ENCODE results near the gene S100B. TPM values are rescaled to one million over a fixed set of nuclear protein-coding genes. Genes with fewer than 3 reads are reported as not detected.
"Not testable (repeated sequence)": the region's sequence is repeated elsewhere in the genome, so short reads cannot be mapped to it uniquely, and the experiment has no call there.

Gene S100B
- total RNA-seq, 1 experiment from 2014 or later, result not detected

DNA sequence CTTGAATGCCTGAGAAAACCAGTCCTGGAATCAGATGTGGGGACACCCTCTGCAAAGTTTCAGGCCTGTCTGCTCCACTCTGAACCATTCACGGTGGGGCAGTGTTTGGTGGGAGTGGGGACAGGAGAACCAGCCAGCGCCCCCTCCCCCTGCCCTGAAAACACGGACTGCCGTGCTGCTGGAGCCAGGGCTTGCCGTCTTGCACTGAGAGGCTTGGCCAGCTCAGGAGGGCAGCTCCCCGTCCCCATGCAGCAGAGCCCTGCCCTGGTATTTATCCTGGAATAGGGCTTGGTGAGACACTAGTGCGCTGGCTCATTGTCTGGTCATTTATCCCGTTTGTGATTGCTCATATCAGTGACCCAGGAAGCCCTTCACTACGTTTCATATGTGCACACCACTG is 3.9 kb downstream of the S100B start:
- DNase-seq (ENCODE audit: low spot score), result no peak

DNA sequence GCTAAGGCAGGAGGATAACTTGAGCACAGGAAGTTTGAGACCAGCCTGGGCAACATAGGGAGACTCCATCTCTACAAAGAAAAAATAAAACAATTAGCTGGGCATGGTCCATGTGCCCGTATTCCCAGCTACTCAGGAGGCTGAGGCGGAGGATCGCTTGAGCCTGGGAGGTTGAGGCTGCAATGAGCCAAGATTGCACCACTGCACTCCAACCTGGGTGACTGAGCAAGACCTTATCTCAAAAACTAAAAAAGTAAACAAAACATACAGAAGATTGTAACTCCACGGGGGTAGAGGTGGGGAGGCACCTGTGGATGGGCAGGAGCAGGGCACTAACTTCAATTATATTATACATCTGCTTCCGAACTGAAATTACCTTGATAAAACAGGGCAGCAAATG is 4.6 kb downstream of the S100B start:
- no peak for DNase-seq (ENCODE audit: low spot score)

DNA sequence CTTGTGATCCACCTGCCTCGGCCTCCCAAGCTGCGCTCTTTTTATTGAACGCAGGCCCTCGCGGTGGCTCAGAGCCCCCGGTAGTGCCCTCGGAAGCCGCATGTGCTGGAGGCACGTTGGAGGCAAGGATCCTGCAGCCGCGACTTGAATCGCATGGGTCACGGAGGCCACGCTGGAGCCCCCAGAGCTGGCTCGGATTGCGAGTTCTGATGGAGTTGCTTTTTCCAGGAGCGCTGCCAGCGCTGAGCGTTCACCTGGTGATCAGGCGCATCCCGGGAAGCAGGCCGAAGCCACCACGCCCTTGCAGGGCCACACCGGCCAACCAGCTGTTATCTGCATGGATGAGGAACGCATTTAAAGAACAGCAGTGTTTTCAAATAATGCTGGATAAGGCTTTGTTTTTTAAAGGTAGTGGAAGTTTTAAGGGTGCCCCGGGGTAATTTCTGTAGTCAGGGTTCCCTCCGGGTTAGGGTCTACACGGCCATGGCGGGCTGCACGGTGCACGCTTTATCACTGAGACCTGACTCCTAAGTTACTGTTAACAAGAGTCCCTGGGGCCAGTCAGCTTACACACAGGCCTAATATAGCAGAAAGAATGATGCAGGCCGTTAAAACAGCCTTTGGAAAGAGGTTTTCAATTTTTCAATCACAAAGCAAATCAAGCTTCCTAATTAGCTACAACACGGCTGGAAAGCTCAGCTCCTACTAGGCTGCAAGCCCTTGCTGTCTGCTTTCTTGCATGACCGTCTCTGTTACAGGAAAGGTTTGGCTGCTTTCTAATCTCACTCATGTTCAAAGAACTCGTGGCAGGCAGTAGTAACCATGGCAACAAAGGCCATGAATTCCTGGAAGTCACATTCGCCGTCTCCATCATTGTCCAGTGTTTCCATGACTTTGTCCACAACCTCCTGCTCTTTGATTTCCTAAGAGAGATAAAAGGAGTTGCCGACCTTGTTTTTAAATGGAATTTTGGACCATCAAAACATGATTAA is 6.0 kb downstream of the S100B start:
- DNase-seq (ENCODE audit: low spot score), result no peak

DNA sequence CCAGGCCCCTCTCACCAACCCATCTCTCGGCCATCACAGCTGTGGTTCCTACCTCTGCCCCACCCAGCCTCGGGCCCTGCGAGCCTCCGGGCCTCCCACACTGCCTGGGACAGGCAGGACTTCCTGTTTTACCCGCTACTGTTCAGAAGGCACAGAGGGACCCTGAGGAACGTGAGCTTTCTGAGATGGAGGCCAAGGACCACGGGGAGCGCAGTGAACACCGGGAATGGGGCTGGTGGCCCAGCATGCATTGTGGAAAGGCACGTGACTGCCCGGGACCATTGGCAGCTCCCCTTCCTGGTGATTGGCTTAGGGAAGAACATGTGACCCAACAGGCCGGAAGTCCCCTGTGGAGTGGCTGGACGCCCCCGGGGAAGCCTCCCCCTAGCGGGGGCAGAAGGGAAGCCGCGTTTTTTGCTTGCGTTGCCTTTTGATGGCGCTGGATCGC is 7.0 kb downstream of the S100B start:
- no peak for DNase-seq (ENCODE audit: low spot score)

DNA sequence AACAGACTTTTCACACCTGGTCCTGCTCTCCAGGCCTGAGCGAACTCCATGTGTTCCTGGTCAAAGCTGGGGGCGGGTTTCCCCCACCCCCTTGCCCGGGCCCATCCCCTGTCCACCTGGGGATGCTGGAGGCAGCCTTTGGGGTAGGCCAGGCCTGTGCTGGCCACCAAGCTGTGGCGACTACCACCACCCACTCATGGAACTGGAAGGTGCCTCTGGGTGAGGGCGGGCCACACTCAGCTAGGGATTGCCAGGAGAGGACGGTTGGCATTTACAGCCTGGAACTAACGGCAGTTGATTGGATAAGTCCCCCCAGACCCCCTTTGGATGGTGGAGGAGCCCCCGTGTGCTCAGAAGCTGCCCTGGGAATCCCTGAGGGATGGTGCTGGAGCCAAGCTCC is 7.9 kb downstream of the S100B start:
- DNase-seq (ENCODE audit: low spot score), result no peak

DNA sequence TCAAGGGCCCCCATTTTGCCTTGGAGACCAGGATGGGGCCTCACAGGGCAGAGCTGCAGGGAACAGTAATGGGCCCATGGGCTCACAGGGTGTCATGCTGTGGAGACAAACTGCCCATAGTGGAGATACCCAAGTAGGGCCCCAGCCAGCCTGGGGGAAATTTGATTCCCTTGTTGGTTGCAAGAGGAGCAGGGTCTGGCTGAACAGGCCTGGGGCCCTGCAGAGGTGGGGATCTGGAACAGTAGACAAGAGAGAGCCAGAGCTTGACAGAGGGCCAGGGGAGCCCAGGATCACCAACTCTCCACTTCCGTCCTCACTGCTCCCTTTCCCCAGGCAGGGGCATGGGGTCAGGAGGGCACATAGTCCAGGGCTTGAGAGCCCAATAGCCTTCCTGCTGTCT is 8.7 kb downstream of the S100B start:
- no peak for DNase-seq (ENCODE audit: low spot score)

DNA sequence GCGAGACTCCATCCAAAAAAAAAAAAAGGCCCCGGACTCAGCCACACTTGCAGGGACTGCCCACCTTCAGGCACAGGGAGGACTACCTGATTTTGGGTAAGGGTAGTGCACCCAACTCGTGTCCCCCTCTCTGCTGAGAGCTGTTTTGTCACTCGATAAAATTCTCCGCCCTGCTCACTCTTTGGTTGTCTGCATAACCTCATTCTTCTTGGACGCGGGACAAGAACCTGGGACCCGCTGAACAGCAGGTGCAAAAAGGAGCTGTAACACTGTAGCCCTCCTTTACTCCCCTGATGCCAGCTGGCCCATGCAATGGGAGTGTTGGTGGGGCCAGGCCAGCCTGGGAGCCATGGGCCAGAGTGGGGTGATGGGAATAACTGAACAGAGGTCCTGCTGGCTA is 10.6 kb downstream of the S100B start:
- no peak for DNase-seq (ENCODE audit: low spot score)

DNA sequence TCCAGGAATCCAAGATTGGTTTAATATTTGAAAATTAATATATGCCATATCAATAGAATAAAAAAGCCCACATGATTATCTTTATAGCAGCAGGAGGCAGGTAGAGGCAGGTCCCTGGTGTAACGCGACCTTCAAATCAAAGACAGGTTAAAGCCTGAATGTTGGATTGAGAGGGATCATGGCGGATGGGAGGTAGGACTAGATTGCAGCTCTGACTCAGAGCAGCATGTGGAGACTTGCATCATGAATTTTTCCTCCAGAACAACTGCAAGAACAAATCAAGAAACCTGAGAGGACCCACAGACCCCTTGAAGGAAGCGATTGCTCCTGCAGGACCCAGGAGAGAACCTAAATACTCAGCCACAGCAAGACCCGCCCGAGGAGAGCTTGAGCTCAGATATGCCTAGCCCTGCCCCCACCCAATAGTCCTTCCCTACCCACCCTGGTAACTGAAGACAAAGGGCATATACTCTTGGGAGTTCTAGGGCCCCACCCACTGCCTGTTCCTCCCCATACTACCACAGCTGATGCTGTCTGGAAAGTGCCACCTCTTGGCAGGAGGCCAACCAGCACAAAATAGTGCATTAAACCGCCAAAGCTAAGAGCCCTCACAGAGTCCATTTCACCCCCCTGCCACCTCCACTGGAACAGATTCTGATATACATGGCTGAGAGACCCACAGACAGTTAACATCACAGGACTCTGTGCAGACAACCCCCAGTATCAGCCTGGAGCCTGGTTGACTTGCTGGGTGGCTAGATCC is 19.5 kb downstream of the S100B start:
- no peak for DNase-seq (ENCODE audit: low spot score)

DNA sequence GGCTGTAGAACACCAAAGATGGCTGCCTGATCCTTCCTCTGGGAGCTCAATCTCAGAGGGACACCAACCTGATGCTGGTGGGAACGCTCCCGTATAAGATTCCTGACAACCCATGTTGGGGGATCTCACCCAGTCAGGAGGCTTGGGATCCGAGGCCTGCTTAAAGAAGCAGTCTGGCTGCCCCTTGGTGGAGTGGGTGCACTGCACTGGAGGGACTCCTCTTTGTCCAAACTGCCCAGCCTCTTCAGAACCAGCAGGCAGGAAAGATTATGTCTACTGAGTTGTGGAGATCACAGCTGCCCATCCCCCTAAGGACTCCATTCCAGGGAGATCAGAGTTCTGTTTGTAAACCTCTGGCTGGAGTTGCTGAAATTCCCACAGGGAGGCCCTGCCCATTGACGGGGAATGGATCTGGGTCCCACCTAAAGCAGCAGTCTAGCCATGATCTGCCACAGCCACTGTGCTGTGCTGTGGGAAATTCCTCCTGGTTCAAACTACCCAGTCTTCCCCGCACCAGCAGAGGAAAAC is 23.0 kb downstream of the S100B start:
- no peak for DNase-seq (ENCODE audit: low spot score)

DNA sequence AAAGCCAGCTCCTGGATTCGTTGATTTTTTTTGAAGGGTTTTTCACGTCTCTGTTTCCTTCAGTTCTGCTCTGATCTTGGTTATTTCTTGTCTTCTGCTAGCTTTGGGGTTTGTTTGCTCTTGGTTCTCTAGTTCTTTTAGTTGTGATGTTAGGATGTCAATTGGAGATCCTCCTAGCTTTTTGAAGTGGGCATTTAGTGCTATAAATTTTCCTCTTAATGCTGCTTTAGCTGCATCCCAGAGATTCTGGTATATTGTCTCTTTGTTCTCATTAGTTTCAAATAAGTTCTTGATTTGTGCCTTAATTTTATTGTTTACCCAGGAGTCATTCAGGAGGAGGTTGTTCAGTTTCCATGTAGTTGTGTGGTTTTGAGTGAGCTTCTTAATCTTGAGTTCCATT is 25.5 kb downstream of the S100B start:
- DNase-seq (ENCODE audit: low spot score), result not testable (repeated sequence)

DNA sequence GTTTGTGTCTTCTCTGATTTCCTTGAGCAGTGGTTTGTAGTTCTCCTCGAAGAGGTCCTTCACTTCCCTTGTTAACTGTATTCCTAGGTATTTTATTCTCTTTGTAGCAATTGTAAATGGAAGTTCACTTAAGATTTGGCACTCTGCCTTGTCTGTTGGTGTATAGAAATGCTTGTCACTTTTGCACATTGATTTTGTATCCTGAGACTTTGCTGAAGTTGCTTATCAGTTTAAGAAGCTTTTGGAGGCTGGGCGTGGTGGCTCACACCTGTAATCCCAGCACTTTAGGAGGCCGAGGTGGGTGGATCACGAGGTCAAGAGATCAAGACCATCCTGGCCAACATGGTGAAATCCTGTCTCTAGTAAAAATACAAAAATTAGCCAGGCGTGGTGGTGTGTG is 27.1 kb downstream of the S100B start:
- not testable (repeated sequence) for DNase-seq (ENCODE audit: low spot score)

DNA sequence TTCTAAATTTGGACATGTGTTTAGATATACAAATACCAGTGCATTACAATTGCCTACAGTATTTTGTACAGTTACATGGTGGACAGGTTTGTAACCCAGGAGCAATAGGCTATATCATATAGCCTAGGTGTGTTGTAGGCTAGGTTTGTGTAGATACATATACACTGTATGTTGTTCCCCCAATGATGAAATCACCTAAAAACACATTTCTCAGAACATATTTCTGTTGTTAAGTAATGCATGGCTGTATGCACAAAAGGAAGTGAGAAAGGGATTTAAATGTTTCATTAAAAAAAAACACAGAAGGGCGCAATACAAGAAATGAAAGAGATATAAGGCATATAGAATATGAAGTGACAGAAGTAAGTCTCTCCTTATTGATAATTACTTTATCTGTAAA is 32.0 kb downstream of the S100B start:
- no peak for DNase-seq (ENCODE audit: low spot score)

DNA sequence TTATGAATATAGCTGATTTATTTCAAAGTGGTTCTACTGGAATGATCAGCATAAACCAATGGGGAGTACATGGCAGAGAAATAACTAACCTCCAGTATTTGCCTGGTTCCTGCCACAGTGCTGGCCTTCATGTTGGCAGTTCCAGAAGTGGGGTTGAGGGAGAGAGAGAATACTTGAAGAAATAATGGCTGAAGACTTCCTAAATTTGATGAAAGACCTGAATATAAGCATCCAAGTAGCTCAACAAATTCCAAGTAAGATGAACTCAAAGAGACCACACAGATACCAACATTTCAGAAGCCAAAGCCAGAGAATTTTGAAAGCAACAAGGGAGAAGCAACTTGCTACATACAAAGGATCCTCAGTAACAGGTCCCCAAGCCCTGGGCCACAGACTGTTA is 34.3 kb downstream of the S100B start:
- no peak for DNase-seq (ENCODE audit: low spot score)

DNA sequence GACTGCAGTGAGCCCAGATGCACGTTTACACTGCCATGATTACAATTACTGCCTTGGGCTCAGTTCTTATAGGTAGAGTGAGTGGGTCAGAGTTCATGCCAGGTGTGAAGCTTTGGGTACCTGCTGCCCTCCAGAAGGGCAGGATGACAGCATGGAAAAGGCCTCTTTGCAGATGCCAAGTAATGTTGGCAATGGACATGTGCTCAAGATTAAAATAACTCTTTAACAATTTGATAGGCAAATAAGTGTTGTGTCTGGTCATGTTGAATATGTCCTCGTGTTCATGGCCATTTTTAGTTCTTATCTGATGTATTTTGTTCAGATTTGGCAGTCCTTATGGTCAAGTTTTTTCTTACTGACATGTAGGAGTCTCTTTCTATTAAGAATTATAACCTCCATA is 34.8 kb downstream of the S100B start:
- DNase-seq (ENCODE audit: low spot score), result no peak

DNA sequence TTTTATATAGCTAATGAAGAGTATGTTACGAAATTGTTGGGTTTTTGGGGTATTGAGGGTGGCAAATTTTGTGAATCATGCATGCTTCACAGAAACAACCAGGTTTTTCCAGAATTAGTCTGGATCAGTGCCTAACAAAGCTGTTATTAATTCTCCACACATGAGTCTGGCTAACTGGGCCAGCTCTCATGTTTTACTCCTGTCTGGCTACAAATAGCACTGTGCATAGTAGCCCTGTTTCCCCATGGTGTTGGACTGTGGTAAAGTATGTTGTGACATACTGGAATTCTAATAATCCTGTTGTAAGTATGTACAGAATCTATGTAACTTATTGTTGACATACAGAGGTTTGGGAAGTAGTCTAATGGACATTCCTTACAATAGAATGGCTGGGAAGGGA is 35.8 kb downstream of the S100B start:
- no peak for DNase-seq (ENCODE audit: low spot score)

DNA sequence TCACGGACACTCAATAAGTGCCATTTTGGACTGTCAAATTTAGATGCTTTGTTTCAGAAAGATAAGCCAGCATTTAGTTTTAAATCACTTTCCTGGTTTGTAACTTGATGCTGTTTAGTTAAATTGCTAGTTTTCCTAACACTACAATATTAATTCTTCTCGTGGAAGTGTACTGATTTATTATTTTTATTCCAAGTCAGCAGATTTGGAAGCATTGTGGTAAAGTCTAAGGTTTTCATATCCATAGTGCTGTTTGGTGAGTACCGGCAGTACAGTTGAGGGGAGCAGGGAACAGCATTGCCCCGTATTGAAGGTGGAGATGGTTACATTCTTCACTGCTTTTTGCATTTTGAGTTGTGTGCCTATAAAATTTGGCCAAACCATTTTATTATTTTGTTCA is 36.3 kb downstream of the S100B start:
- no peak for DNase-seq (ENCODE audit: low spot score)

DNA sequence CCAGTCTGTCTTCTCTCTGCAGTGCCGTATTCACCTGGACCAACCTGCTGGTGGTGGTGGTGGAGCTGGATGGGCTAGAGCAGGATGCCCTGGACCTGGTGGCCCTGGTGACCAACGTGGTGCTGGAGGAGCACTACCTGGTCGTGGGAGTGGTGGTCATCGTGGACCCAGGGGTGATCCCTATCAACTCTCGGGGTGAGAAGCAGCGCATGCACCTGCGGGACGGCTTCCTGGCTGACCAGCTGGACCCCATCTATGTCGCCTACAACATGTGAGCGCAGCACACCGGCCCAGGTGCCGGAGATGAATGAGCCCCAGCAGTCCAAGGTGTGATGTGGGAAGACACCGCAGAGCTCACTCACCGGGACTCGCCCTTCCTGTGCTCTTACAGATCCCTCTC is 37.5 kb downstream of the S100B start:
- DNase-seq (ENCODE audit: low spot score), result no peak

DNA sequence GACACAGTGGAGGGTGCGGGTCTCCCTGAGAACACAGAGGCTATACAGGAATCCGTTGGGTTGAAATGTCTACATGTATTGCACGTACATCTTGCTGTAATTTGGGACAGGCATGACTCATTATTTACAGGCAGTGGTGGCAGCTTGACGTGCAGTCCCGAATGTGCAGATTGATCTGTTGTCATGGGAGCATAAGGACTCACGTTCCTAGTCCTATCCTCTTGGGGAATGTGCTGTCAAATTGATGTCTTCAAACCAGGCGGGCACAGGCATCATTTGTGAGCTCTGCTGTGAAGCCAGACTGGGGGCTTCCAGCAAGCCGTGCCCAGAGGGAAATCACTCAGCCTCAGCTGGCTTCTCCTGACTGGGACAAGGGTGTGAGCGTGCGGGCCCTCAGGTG is 40.5 kb downstream of the S100B start:
- no peak for DNase-seq (ENCODE audit: low spot score)

DNA sequence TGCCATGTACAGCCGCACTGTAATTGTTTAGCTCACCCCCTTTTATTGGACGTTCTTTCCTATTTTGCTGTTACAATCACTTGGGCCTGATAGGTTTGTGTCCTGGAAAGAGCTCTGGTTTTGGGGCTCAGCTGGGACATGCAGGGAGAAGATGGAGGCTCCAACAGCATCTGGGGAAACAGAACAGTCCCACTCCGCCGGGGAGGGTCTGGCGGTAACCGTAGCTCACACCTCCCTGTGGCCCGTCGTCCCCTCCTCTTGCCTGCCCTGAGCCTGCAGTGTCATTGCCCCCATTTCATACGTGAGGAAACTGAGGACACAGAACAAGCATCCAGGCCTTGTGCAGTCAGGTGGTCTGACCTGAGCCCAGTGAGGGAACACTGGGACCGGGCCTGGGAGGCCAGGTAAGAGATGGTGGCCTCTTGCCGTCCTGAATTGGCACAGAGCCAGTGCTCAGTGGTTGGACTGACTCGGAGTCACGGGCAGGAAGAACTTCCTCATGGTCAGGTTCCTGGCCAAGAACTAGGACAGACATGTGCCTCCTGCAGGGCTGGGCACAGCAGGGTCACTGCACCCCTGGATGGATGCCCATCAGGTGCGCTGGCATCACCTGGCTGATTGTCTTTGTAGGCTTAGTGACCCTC is 41.8 kb downstream of the S100B start:
- no peak for DNase-seq (ENCODE audit: low spot score)

DNA sequence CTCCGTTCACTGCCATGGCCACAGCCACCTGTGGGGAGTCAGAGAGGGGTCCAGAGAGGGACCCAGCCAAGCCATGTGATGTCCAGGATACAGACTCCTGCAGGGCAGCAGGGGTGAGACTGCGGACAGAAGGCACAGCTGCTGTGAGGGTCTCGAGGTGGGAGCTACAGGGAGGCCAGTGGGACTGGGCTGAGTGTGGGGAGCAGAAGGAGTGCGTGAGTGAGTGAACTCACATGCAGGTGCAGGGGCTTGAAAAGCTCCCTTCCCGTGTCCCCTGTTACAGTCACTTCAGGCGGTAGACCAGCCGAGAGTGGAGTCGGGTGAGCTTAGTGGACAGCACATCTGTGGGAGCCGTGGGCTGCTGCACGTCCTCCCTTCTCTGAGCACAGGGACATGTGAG is 42.4 kb downstream of the S100B start:
- DNase-seq (ENCODE audit: low spot score), result no peak

DNA sequence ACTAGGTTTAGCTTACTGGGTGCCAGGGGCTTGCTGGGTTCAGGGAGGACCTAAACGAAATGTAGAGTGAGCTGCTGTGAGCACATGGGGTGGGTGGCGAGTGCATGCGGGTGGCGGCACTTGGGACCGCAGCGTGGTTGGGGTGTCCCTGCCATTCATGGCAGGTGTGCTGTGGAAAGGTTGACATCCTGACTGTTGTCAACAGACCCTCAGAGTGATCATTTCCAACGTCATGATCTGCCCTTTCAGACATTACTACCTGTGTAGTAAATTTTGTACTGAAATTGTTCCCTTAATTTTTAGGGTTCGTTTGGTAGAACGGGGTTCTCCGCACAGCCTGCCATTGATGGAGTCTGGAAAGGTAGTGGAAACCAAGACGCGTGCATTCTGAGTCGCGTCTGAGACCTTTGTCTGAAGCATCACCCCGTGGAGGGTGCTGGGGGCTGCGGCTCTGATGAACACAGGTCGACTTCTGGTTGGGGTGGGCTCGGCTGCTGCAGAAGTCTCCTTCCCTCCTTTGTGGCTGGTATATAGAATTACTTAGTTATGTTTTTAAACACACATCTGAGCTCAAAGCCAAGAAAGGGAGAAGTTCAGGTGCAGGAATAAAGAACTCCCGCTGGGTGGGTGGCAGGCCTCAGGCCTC is 43.3 kb downstream of the S100B start:
- no peak for DNase-seq (ENCODE audit: low spot score)

All from H4 (cell line).